GM06990 (cell line): ENCODE results near the gene KRT73.
A peak's percentile ranks its signal among the peaks of the same experiment; 100 is the strongest.

Source experiments
- DNase-seq: peaks from one replicate; pipeline ENCODE4 v3.0.0-alpha.2; 2011; ENCODE audit not compliant: insufficient read length; ENCODE audit errors: extremely low read depth
- H3K27me3 ChIP-seq: replicated peaks from 2 replicates; pipeline ENCODE4 v1.6.0; 2011; ENCODE audit warnings: low read length; ENCODE audit not compliant: control insufficient read depth, insufficient read depth
- H3K36me3 ChIP-seq: 2 replicates; pipeline ENCODE4 v1.5.1; 2011; ENCODE audit warnings: low read length; ENCODE audit not compliant: control insufficient read depth, insufficient read depth
- H3K4me3 ChIP-seq: replicated peaks from 2 replicates; pipeline ENCODE4 v1.5.1; 2011; ENCODE audit warnings: low read depth, mild to moderate bottlenecking, control low read depth, low read length
- CTCF ChIP-seq: IDR thresholded peaks from 2 replicates; pipeline ENCODE4 v1.5.1; 2011; ENCODE audit warnings: low read length, control low read depth, mild to moderate bottlenecking, inconsistent platforms; ENCODE audit not compliant: insufficient read depth, poor library complexity, severe bottlenecking

The KRT73 gene

GRCh38 chr12:52618216-52618615 is at the start of gene KRT73:
Gene KRT73 (minus strand): TSS chr12:52618559. CDS start chr12:52618524, 35 bp downstream.
- no peaks in the 10 kb centered on the region for H3K36me3 ChIP-seq
- H3K4me3 ChIP-seq, result no peak within 1 kb of the TSS
- peaks cover 2% of the 10 kb centered on the region for H3K27me3 ChIP-seq
- TF ChIP-seq CTCF, result no peak
- no peak for DNase-seq

GRCh38 chr12:52667931-52668330 is 49.6 kb upstream of the KRT73 start:
- Histone ChIP-seq H3K36me3 (no peaks in the 10 kb centered on the region), H3K27me3 (no peaks in the 10 kb centered on the region; the same call in 1 of the 2 replicates), H3K4me3 (no peak overlapping the region)
- no peak for TF ChIP-seq CTCF
- DNase-seq, result no peak

GRCh38 chr12:52667509-52667908 is 49.1 kb upstream of the KRT73 start:
- no peaks in the 10 kb centered on the region; the same call in 1 of the 2 replicates for H3K27me3 ChIP-seq
- peak; percentile 35 for TF ChIP-seq CTCF
- no peak overlapping the region for H3K4me3 ChIP-seq
- DNase-seq, result no peak
- no peaks in the 10 kb centered on the region for H3K36me3 ChIP-seq

- TF ChIP-seq CTCF, result no peak
- H3K4me3 ChIP-seq, result no peak overlapping the region
- no peaks in the 10 kb centered on the region; the same call in 1 of the 2 replicates for H3K27me3 ChIP-seq
- no peaks in the 10 kb centered on the region for H3K36me3 ChIP-seq
- no peak for DNase-seq
Measured at GRCh38 chr12:52666471-52666870, 48.1 kb upstream of the KRT73 start.

GRCh38 chr12:52663420-52663819 is 45.1 kb upstream of the KRT73 start:
- TF ChIP-seq CTCF, result no peak
- Histone ChIP-seq H3K4me3 (no peak overlapping the region), H3K27me3 (peaks cover 1% of the 10 kb centered on the region), H3K36me3 (no peaks in the 10 kb centered on the region)
- DNase-seq, result no peak

GRCh38 chr12:52662918-52663229 is 44.5 kb upstream of the KRT73 start:
- no peak for DNase-seq
- no peaks in the 10 kb centered on the region for H3K36me3 ChIP-seq
- no peak overlapping the region for H3K4me3 ChIP-seq
- H3K27me3 ChIP-seq, result peaks cover 1% of the 10 kb centered on the region
- TF ChIP-seq CTCF, result no peak
